ENCODE data around the gene FABP6. TPM values are rescaled to one million over a fixed set of nuclear protein-coding genes. Genes with fewer than 3 reads are reported as not detected.

Gene FABP6
- total RNA-seq, 4 donors from 2014 or later: not detected

DNA sequence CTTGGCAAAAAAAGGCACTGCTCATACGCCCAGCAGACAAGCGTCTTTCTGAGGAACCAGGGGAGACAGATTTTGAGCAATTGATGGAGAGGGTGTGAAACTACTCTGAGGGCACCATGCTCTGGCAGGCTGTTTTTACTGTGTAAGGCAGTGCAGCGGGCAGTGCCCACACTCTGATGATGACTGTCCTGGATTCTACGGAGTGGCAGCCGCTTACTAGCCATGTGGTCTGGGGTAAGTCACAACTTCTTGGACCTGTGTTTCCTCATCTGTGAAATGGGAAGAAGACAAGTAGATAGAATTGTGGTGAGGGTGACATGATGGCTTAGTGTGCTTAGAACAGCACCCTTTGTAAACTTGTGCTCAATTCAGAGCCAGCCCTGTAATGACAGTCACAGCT is 38.8 kb downstream of the FABP6 start:
- in situ Hi-C loops (cut with MboI; ENCODE audit: low pct_ligation_motif_present in 1 of 4, low pct_unique_long_range_greater_than_20kb in 1 of 4, low sequenced_read_pairs in 3 of 4) (no loop called here), intact Hi-C loops (cut with DNase I; ENCODE audit: low total_unique reads) (no loop called here)
- Histone ChIP-seq H3K27me3 (no peaks in the 10 kb centered on the region), H3K9me3 (no peaks in the 10 kb centered on the region), H3K4me3 (no peak overlapping the region), H3K4me1 (peaks cover 14 to 52% (median 41%) of the 10 kb centered on the region in 4 donors), H3K27ac (peak overlapping the region in 2 of 4 donors; percentile 55 to 66), H3K36me3 (no peaks in the 10 kb centered on the region)
- TF ChIP-seq POLR2A (IDR thresholded peaks at IDR 0.05) (no peak), CTCF (IDR thresholded peaks at IDR 0.05) (no peak), EP300 (IDR thresholded peaks at IDR 0.05; ENCODE audit: low read depth) (no peak), POLR2AphosphoS5 (IDR thresholded peaks at IDR 0.05) (no peak)
- no peak for DNase-seq
- WGBS, 2 donors (ENCODE audit: low coverage in 1 of 2): 85% methylated on average over 5 of the region's 5 CpGs; no CpG with 5 or more reads in 1 of the 2 donors

DNA sequence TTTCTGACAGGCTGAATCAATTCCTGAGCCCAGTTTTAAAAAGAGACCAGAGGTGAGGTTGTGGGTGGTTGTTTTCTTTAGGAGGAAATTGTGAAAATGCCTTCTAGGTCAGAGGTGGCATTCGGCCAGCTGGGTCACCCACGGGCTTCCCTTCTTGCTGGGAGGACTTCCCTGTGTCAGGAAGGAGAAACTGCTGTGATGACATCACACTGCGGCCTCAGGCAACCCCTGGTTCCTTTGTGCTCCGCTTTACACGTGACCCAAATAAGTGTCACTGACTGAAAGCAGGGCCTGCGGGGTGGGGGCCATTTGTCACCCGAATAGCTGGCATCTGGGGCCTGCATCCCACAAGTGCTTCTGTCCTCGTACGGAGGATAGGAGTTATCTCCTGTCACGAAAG is 39.7 kb downstream of the FABP6 start:
- H3K9me3 ChIP-seq: no peaks in the 10 kb centered on the region
- H3K27me3 ChIP-seq: no peaks in the 10 kb centered on the region
- WGBS, 2 donors (ENCODE audit: low coverage in 1 of 2): 63% methylated on average over 10 of the region's 10 CpGs; no CpG with 5 or more reads in 1 of the 2 donors
- in situ Hi-C loops (cut with MboI; ENCODE audit: low pct_ligation_motif_present in 1 of 4, low pct_unique_long_range_greater_than_20kb in 1 of 4, low sequenced_read_pairs in 3 of 4) (no loop called here), intact Hi-C loops (cut with DNase I; ENCODE audit: low total_unique reads) (no loop called here)
- DNase-seq: peak; percentile 71
- no peak overlapping the region for H3K4me3 ChIP-seq
- peak in 1 of 3 donors; percentile 52 for TF ChIP-seq POLR2AphosphoS5 (IDR thresholded peaks at IDR 0.05)
- no peak for TF ChIP-seq CTCF (IDR thresholded peaks at IDR 0.05)
- peaks cover 17 to 55% (median 40%) of the 10 kb centered on the region in 4 donors for H3K4me1 ChIP-seq
- no peaks in the 10 kb centered on the region for H3K36me3 ChIP-seq
- H3K27ac ChIP-seq: peak overlapping the region; percentile 5 to 66 (median 40)

DNA sequence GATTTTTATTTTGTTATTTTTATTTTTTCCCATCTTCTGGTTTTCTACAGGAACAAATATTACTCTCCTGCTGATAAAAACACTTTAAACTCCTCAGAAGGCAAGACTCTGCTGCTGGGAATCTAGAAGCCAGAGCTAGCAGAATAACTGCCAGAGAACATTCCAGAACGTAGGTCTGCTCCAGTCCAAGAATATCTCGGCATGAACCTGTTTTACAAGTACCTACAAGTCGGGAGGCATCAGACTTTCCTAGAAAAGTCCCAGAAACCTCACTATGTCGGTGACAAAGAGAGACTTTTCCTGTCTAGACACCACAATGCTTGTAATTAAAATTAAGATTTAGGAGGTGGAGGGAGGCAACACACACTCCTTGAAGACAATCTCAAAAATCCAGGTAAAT is 41.4 kb downstream of the FABP6 start:
- DNase-seq: no peak
- Histone ChIP-seq H3K36me3 (no peaks in the 10 kb centered on the region), H3K27me3 (no peaks in the 10 kb centered on the region), H3K27ac (peak overlapping the region; percentile 62 to 82 (median 70)), H3K4me1 (peaks cover 17 to 63% (median 40%) of the 10 kb centered on the region in 4 donors), H3K4me3 (no peak overlapping the region), H3K9me3 (no peaks in the 10 kb centered on the region)
- intact Hi-C loops (cut with DNase I; ENCODE audit: low total_unique reads): no loop called here
- in situ Hi-C loops (cut with MboI; ENCODE audit: low pct_ligation_motif_present in 1 of 4, low pct_unique_long_range_greater_than_20kb in 1 of 4, low sequenced_read_pairs in 3 of 4): no loop called here
- 45% methylated on average over 4 of the region's 4 CpGs; no CpG with 5 or more reads in 1 of the 2 donors for WGBS, 2 donors (ENCODE audit: low coverage in 1 of 2)
- no peak for TF ChIP-seq POLR2AphosphoS5 (IDR thresholded peaks at IDR 0.05)
- TF ChIP-seq CTCF (IDR thresholded peaks at IDR 0.05): no peak
- no peak for TF ChIP-seq POLR2A (IDR thresholded peaks at IDR 0.05)
- TF ChIP-seq EP300 (IDR thresholded peaks at IDR 0.05; ENCODE audit: low read depth): no peak

- TF ChIP-seq POLR2AphosphoS5 (IDR thresholded peaks at IDR 0.05) (peak in 2 of 3 donors; percentile 14 to 40), POLR2A (IDR thresholded peaks at IDR 0.05) (no peak)
- DNase-seq: peak; percentile 65
- Histone ChIP-seq H3K4me1 (peaks cover 17 to 57% (median 40%) of the 10 kb centered on the region in 4 donors), H3K27me3 (no peaks in the 10 kb centered on the region), H3K27ac (peak overlapping the region; percentile 62 to 82 (median 70)), H3K4me3 (no peak overlapping the region), H3K36me3 (no peaks in the 10 kb centered on the region), H3K9me3 (no peaks in the 10 kb centered on the region)
- 20 to 43% methylated on average over 1 to 8 of the region's 8 CpGs for WGBS, 2 donors (ENCODE audit: low coverage in 1 of 2)
- in situ Hi-C loops (cut with MboI; ENCODE audit: low pct_ligation_motif_present in 1 of 4, low pct_unique_long_range_greater_than_20kb in 1 of 4, low sequenced_read_pairs in 3 of 4) (no loop called here), intact Hi-C loops (cut with DNase I; ENCODE audit: low total_unique reads) (no loop called here)
These were observed 42.1 kb downstream of the FABP6 start for GRCh38 chr5:160271396-160271795.

DNA sequence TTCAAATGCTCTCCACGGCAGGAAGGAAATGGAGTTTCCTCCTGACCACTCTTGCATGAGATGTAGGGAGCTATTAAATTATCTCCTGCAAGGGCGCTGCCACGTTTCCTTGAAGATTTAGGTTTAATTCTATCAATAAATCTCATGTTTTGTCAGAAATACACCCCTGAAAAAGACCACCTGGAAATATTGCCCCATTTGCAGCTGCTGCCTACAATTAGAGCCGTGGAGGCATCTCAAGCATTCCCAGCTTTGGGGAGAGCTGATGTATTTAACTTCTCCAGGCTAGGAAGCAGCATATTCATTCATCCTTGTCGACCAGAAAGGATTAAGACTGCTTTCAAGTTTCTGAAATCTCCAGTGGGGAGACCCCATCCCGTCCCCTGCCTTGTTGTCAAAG is 42.5 kb downstream of the FABP6 start:
- Histone ChIP-seq H3K36me3 (no peaks in the 10 kb centered on the region), H3K4me3 (no peak overlapping the region), H3K27me3 (no peaks in the 10 kb centered on the region), H3K9me3 (no peaks in the 10 kb centered on the region), H3K4me1 (peaks cover 17 to 55% (median 40%) of the 10 kb centered on the region in 4 donors), H3K27ac (peak overlapping the region; percentile 62 to 82 (median 70))
- DNase-seq: no peak
- WGBS, 2 donors (ENCODE audit: low coverage in 1 of 2): 45 to 57% methylated on average over 4 to 6 of the region's 6 CpGs
- TF ChIP-seq POLR2A (IDR thresholded peaks at IDR 0.05): no peak
- no peak for TF ChIP-seq CTCF (IDR thresholded peaks at IDR 0.05)
- TF ChIP-seq EP300 (IDR thresholded peaks at IDR 0.05; ENCODE audit: low read depth): no peak
- no peak for TF ChIP-seq POLR2AphosphoS5 (IDR thresholded peaks at IDR 0.05)
- intact Hi-C loops (cut with DNase I; ENCODE audit: low total_unique reads): no loop called here
- in situ Hi-C loops (cut with MboI; ENCODE audit: low pct_ligation_motif_present in 1 of 4, low pct_unique_long_range_greater_than_20kb in 1 of 4, low sequenced_read_pairs in 3 of 4): no loop called here
